Measurements from ENCODE around the gene OR52D1. TPM values are rescaled to one million over a fixed set of nuclear protein-coding genes. Genes with fewer than 3 reads are reported as not detected.

The OR52D1 gene
- total RNA-seq, 3 donors from 2014 or later, result not detected

DNA sequence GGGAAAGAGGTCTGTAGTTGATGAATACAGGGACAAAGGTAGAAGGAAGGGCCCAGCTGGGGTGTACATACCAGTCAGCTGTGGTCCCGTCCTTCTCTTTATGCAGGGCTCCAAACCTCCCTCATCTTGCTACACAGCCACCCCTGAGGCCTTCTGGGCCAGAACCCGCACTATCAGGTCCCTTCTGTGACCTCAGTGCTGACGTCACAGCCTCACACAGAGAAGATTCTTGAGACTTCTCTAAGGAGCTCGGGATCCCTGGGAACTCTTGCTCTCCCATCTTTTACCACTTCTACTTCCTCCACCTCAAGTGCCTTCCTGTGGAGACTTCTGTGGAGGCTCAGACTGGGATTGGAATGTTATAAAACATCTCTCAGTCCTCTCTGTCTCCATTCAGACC lies 21.3 kb downstream of the OR52D1 start, which contains the start of gene UBQLN3:
UBQLN3 (minus strand) TSS at position 155 of the 400 bp plus-strand sequence. CDS start 399 bp downstream, outside the sequence.
- no peak within 1 kb of the TSS for H3K4me3 ChIP-seq
- DNase-seq (no peak), ATAC-seq (no peak)
- intact Hi-C loops (cut with DNase I, micrococcal nuclease), result no loop called here
- H3K4me1 ChIP-seq (ENCODE audit: low read depth), result no peaks in the 10 kb centered on the region
- H3K9me3 ChIP-seq, result no peaks in the 10 kb centered on the region
- no peaks in the 10 kb centered on the region for H3K36me3 ChIP-seq (ENCODE audit: low read depth)
- TF ChIP-seq, protein P1, sequence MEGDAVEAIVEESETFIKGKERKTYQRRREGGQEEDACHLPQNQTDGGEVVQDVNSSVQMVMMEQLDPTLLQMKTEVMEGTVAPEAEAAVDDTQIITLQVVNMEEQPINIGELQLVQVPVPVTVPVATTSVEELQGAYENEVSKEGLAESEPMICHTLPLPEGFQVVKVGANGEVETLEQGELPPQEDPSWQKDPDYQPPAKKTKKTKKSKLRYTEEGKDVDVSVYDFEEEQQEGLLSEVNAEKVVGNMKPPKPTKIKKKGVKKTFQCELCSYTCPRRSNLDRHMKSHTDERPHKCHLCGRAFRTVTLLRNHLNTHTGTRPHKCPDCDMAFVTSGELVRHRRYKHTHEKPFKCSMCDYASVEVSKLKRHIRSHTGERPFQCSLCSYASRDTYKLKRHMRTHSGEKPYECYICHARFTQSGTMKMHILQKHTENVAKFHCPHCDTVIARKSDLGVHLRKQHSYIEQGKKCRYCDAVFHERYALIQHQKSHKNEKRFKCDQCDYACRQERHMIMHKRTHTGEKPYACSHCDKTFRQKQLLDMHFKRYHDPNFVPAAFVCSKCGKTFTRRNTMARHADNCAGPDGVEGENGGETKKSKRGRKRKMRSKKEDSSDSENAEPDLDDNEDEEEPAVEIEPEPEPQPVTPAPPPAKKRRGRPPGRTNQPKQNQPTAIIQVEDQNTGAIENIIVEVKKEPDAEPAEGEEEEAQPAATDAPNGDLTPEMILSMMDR (IDR thresholded peaks at IDR 0.05), result no peak

DNA sequence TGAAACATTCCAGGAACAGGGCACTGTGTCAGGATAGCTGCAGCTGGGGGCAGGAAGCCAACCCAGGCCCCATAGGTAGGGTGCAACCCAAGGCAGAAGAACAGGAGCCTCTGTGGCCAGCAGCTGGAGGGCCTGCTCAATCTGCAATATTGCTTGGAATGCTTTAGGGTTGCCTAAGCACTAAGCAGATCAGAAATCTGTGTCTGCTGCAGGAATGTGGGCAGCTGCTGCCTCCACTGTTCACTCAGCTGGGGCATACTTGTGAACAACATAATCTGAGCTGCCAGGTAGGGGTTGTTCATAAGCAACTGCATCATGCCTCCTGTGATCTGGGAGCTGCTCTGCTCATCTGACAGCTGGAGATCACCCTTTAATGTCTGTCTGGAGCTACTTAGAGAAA lies 26.4 kb downstream of the OR52D1 start:
- intact Hi-C loops (cut with DNase I, micrococcal nuclease), result no loop called here
- H3K4me3 ChIP-seq, result no peak overlapping the region
- ATAC-seq (no peak), DNase-seq (no peak)
- no peaks in the 10 kb centered on the region for H3K9me3 ChIP-seq
- no peaks in the 10 kb centered on the region for H3K36me3 ChIP-seq (ENCODE audit: low read depth)
- TF ChIP-seq, protein P1 (IDR thresholded peaks at IDR 0.05), result no peak
- H3K4me1 ChIP-seq (ENCODE audit: low read depth), result no peaks in the 10 kb centered on the region

DNA sequence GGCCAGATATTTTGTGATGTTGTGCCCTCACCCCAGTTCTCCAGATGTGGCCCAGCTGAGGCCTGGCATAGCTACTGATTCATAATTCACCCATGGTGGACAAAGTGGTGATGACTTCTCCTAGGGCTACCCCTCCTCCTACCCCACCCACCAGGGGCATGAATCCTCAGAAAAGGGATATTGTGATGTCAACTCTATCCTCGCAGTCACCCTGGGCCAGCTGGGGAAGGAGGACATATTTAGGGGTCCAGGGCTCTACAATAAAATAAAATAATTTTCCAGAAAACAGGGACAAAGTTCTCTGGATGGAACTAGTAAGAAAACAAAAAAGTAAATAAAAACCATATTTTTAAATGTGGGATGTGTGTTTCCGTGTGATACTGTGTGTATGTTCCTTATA lies 28.1 kb downstream of the OR52D1 start, which contains the start of gene UBQLNL:
UBQLNL (minus strand) TSS at position 101 of the 400 bp plus-strand sequence. CDS start 258 bp downstream, outside the sequence.
- H3K4me3 ChIP-seq, result no peak within 1 kb of the TSS
- TF ChIP-seq, protein P1 (IDR thresholded peaks at IDR 0.05), result no peak
- no peak for DNase-seq
- H3K36me3 ChIP-seq (ENCODE audit: low read depth), result no peaks in the 10 kb centered on the region
- H3K9me3 ChIP-seq, result no peaks in the 10 kb centered on the region
- H3K4me1 ChIP-seq (ENCODE audit: low read depth), result no peaks in the 10 kb centered on the region
- intact Hi-C loops (cut with DNase I, micrococcal nuclease), result no loop called here
- ATAC-seq, result no peak

DNA sequence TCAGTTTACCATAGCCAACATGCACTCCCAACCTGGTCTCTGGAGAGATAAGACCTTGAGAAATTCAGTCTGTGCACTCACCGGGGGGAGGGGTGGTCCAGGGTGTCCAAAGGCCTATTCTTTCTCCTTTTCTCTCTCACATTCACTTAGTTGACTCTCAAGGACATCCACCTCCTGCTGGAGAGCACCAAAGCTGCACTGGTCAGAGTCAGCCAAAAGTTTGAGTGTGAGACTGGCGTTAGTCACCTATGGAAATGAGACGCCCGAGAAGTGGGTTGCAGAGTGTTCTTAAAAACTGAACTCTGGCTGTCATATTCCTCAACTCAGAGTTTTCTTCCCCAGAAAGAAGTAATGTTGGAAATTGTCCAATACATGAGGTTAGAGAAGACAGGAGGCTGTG lies 33.1 kb downstream of the OR52D1 start:
- intact Hi-C loops (cut with DNase I, micrococcal nuclease), result no loop called here
- no peak for ATAC-seq
- Histone ChIP-seq H3K36me3 (ENCODE audit: low read depth) (no peaks in the 10 kb centered on the region), H3K4me3 (no peak overlapping the region), H3K4me1 (ENCODE audit: low read depth) (no peaks in the 10 kb centered on the region), H3K9me3 (no peaks in the 10 kb centered on the region)
- TF ChIP-seq, protein P1 (IDR thresholded peaks at IDR 0.05), result no peak
- no peak for DNase-seq

DNA sequence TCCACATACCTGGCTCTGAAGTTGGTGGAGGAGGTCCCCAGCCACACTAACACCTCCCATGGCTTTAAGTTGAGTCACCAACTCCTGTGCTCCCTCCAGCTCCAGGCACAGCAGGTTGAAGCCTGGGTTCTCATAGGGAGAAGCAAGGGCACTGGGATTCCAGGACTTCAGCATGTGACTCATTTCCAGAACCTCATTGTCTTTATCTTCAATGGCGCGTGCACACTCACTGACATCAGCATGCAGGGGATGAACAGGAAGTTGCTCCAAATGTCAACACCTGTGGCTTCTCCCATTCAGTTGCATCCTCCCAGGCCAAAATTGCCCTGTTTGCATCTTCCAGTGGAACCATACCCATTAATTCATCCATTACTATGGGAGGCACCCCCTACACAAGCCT lies 33.8 kb downstream of the OR52D1 start:
- Histone ChIP-seq H3K36me3 (ENCODE audit: low read depth) (no peaks in the 10 kb centered on the region), H3K4me3 (no peak overlapping the region), H3K9me3 (no peaks in the 10 kb centered on the region), H3K4me1 (ENCODE audit: low read depth) (no peaks in the 10 kb centered on the region)
- ATAC-seq (no peak), DNase-seq (no peak)
- intact Hi-C loops (cut with DNase I, micrococcal nuclease), result no loop called here
- TF ChIP-seq, protein P1 (IDR thresholded peaks at IDR 0.05), result no peak

DNA sequence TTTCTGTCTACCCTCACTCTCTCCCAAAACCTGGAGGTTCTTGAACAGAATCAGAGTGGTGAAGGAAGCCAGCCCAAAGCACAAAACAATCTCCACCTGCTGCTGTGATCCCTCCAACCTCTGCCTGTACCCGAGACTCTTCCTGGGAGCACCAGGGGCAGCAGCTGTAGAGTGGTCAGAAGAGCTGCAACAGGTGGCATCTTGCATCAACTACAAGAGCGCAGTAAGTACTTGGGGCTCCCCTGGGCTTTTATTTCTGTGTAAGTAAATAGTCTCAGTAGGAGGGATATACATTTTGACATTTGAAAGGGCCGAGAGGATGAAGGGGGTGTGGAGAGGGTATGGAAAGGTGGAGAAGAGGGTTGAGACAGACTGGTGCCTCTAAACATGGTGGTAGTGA lies 36.3 kb downstream of the OR52D1 start:
- Histone ChIP-seq H3K36me3 (ENCODE audit: low read depth) (no peaks in the 10 kb centered on the region), H3K4me3 (no peak overlapping the region), H3K4me1 (ENCODE audit: low read depth) (no peaks in the 10 kb centered on the region), H3K9me3 (no peaks in the 10 kb centered on the region)
- ATAC-seq (no peak), DNase-seq (no peak)
- intact Hi-C loops (cut with DNase I, micrococcal nuclease), result no loop called here
- TF ChIP-seq, protein P1 (IDR thresholded peaks at IDR 0.05), result no peak

Measured in mucosa of descending colon (tissue), 3 donors.